ENCODE measurements around the gene PET100. TPM values are rescaled to one million over a fixed set of nuclear protein-coding genes. Genes with fewer than 3 reads are reported as not detected.

Gene PET100
- total RNA-seq, 1 donor from 2014 or later, result 184 TPM

GRCh38 chr19:7678971-7679751, 49.6 kb downstream of the PET100 start:
- no peaks in the 10 kb centered on the region for H3K36me3 Mint-ChIP-seq (ENCODE audit: insufficient read depth)
- TF ChIP-seq, protein P1, sequence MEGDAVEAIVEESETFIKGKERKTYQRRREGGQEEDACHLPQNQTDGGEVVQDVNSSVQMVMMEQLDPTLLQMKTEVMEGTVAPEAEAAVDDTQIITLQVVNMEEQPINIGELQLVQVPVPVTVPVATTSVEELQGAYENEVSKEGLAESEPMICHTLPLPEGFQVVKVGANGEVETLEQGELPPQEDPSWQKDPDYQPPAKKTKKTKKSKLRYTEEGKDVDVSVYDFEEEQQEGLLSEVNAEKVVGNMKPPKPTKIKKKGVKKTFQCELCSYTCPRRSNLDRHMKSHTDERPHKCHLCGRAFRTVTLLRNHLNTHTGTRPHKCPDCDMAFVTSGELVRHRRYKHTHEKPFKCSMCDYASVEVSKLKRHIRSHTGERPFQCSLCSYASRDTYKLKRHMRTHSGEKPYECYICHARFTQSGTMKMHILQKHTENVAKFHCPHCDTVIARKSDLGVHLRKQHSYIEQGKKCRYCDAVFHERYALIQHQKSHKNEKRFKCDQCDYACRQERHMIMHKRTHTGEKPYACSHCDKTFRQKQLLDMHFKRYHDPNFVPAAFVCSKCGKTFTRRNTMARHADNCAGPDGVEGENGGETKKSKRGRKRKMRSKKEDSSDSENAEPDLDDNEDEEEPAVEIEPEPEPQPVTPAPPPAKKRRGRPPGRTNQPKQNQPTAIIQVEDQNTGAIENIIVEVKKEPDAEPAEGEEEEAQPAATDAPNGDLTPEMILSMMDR (IDR thresholded peaks at IDR 0.05; ENCODE audit: unreplicated experiment), result no peak
- peak overlapping the region; percentile 62 for H3K27ac Mint-ChIP-seq
- DNase-seq (ENCODE audit: low spot score, unreplicated experiment), result no peak
- H3K9me3 Mint-ChIP-seq (ENCODE audit: low read depth), result no peaks in the 10 kb centered on the region
- peaks cover 37% of the 10 kb centered on the region for H3K27me3 Mint-ChIP-seq
- H3K4me3 Mint-ChIP-seq (ENCODE audit: low read depth), result peak overlapping the region; percentile 55
- peaks cover 2% of the 10 kb centered on the region for H3K4me1 Mint-ChIP-seq (ENCODE audit: low read depth)

DNA sequence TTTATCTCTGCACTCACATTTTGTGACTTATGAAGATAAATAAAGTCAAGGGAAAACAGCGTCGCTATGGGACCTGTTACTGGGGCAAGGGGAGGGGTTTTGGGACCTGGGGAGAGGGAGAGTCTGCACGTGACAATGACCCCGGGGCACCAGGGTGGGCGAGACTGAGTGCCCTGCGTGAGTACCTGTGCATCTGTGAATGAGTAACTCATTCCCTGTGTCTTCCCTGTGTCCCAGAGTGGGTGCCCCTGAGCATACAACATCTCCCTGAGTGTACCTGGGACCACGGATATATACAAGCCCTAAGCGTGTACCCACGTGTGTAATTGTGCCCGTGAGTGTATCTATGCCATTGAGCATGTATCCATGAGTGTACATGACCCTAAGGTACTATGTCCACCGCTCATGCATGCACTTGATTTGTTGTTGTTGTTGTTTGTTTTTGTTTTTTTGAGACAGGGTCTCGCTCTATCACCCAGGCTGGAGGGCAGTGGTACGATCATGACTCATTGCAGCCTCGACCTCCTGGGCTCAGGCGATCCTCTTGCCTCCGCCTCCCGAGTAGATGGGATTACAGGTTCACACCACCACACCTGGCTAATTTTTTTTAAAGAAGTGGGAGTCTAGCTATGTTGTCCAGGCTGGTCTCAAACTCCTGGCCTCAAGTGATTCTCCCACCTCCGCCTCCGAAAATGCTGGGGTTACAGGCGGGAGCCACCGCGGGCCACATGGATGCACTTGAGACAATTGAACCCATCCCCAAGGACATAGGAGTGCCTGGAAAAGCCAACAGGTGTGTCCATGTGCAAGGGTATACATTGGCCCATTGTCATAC, 50.4 kb downstream of the PET100 start:
- Mint-ChIP-seq H3K9me3 (ENCODE audit: low read depth) (no peaks in the 10 kb centered on the region), H3K4me1 (ENCODE audit: low read depth) (peaks cover 2% of the 10 kb centered on the region), H3K27ac (no peak overlapping the region), H3K36me3 (ENCODE audit: insufficient read depth) (no peaks in the 10 kb centered on the region), H3K27me3 (peaks cover 31% of the 10 kb centered on the region), H3K4me3 (ENCODE audit: low read depth) (peak overlapping the region; percentile 66)
- no peak for DNase-seq (ENCODE audit: low spot score, unreplicated experiment)
- TF ChIP-seq, protein P1 (IDR thresholded peaks at IDR 0.05; ENCODE audit: unreplicated experiment), result no peak

GRCh38 chr19:7680606-7681339, 51.2 kb downstream of the PET100 start, which contains the start of gene TRAPPC5:
TRAPPC5 (plus strand) TSS chr19:7680833; CDS start chr19:7682254, 1,421 bp downstream.
- peak; percentile 87 for DNase-seq (ENCODE audit: low spot score, unreplicated experiment)
- peaks cover 2% of the 10 kb centered on the region for H3K4me1 Mint-ChIP-seq (ENCODE audit: low read depth)
- peaks cover 30% of the 10 kb centered on the region for H3K27me3 Mint-ChIP-seq
- peak within 1 kb of the TSS; percentile 85 for H3K4me3 Mint-ChIP-seq (ENCODE audit: low read depth)
- H3K27ac Mint-ChIP-seq, result peak within 1 kb of the TSS; percentile 45
- TF ChIP-seq, protein P1 (IDR thresholded peaks at IDR 0.05; ENCODE audit: unreplicated experiment), result peak; percentile 99
- no peaks in the 10 kb centered on the region for H3K9me3 Mint-ChIP-seq (ENCODE audit: low read depth)
- peaks cover 3% of the 10 kb centered on the region for H3K36me3 Mint-ChIP-seq (ENCODE audit: insufficient read depth)

Small RNAs within 50 kb of the gene (microRNA-seq; reads per million reads assigned to microRNA genes)
- gene MIR6792 (ENCODE audit: borderline number of aligned reads, unreplicated experiment), result not detected

Other genes starting within 250 kb of the PET100 start
- gene PEX11G, start 140.8 kb upstream of the PET100 start, total RNA-seq, result 5.5 and 6.1 TPM in 2 replicates
- gene ZNF358, start 113.7 kb upstream of the PET100 start, total RNA-seq, result 78.0 and 86.1 TPM in 2 replicates
- gene MCOLN1, start 107.2 kb upstream of the PET100 start, total RNA-seq, result 16.5 and 18.3 TPM in 2 replicates
- 131 and 140 TPM in 2 replicates for gene PNPLA6, start 94.1 kb upstream of the PET100 start, total RNA-seq
- gene CAMSAP3, start 33.9 kb upstream of the PET100 start, total RNA-seq, result 103 and 115 TPM in 2 replicates
- 38.8 and 40.3 TPM in 2 replicates for gene XAB2, start 248 bp upstream of the PET100 start, total RNA-seq
- 1.0 and 2.0 TPM in 2 replicates for gene PCP2, start 3.9 kb downstream of the PET100 start, total RNA-seq
- 141 and 143 TPM in 2 replicates for gene STXBP2, start 7.3 kb downstream of the PET100 start, total RNA-seq
- gene RETN, start 39.3 kb downstream of the PET100 start, total RNA-seq, result not detected in 2 replicates
- gene MCEMP1, start 47.3 kb downstream of the PET100 start, total RNA-seq, result not detected in 2 replicates
- 71.5 and 88.8 TPM in 2 replicates for gene TRAPPC5, start 51.0 kb downstream of the PET100 start, total RNA-seq
- gene FCER2, start 72.3 kb downstream of the PET100 start, total RNA-seq, result not detected in 2 replicates
- gene CLEC4G, start 102.3 kb downstream of the PET100 start, total RNA-seq, result not detected in 2 replicates
- not detected in 2 replicates for gene CD209, start 117.7 kb downstream of the PET100 start, total RNA-seq
- 0.36 and 0.42 TPM in 2 replicates for gene CLEC4M, start 133.4 kb downstream of the PET100 start, total RNA-seq
- gene EVI5L, start 200.4 kb downstream of the PET100 start, total RNA-seq, result 15.2 and 16.2 TPM in 2 replicates
- gene PRR36, start 244.6 kb downstream of the PET100 start, total RNA-seq, result 37.4 and 40.4 TPM in 2 replicates